Vagina (tissue), 2 donors: ENCODE data around the gene ATP8A2. TPM values are rescaled to one million over a fixed set of nuclear protein-coding genes. Genes with fewer than 3 reads are reported as not detected.

Experiments
- DNase-seq, 2 donors: peaks; one replicate each; pipeline ENCODE4 v3.0.0-alpha.2; 2017; ENCODE audit errors: extremely low spot score in 2 of 2
- H3K27ac ChIP-seq: fragments of 200-600 bp; sonication (generic); one replicate; pipeline ENCODE4 v1.5.1; 2019
- H3K27me3 ChIP-seq: fragments of 200-600 bp; sonication (generic); one replicate; pipeline ENCODE4 v1.5.1; 2019
- H3K36me3 ChIP-seq, 2 donors: fragments of 200-600 bp; sonication (generic); one replicate each; pipeline ENCODE4 v1.5.1; 2017 to 2019
- H3K4me1 ChIP-seq: fragments of 200-600 bp; sonication (generic); one replicate; pipeline ENCODE4 v1.5.1; 2019
- H3K4me3 ChIP-seq, 2 donors: fragments of 200-600 bp; sonication (generic); 1 replicate in 1 of 2; 2 replicates in 1 of 2; pipeline ENCODE4 v1.5.1; 2016 to 2019
- H3K9me3 ChIP-seq: fragments of 200-600 bp; sonication (generic); one replicate; pipeline ENCODE4 v1.5.1; 2019
- POLR2A ChIP-seq, 2 donors: fragments of 450-650 bp; IDR thresholded peaks; one replicate each; pipeline ENCODE4 v1.6.1; 2017; ENCODE audit warnings: antibody characterized with exemption in 2 of 2, mild to moderate bottlenecking in 2 of 2, moderate library complexity in 2 of 2
- POLR2AphosphoS5 ChIP-seq, 2 donors: sonication (generic); formaldehyde crosslinking; IDR thresholded peaks; one replicate each; pipeline ENCODE4 v1.9.0; 2017; ENCODE audit warnings: antibody characterized with exemption in 2 of 2, mild to moderate bottlenecking in 2 of 2, low read depth in 1 of 2; ENCODE audit not compliant: insufficient read depth in 1 of 2
- intact Hi-C: fragments of 100-400 bp; cut with DNase I; formaldehyde crosslinking; loops from one replicate; pipeline ENCODE4 v1.15.1; 2023
- total RNA-seq: library from RNA; depleted of rRNA; stranded (reverse); fragments of >200 nt; gene quantifications from one replicate; pipeline ENCODE4 v1.2.3, GENCODE V29; 2016
- TF ChIP-seq, protein P1 (sequence below), 3 experiments: fragments of 450-650 bp in 2 of 3; fragments of 200-600 bp in 1 of 3; sonication (generic) in 1 of 3; IDR thresholded peaks; one replicate each; pipeline ENCODE4 v1.5.1; 2017 to 2019; ENCODE audit warnings: antibody characterized with exemption in 3 of 3, mild to moderate bottlenecking in 2 of 3, moderate library complexity in 2 of 3

Gene ATP8A2
- total RNA-seq, 1 donor from 2014 or later = 1.5 TPM

DNA sequence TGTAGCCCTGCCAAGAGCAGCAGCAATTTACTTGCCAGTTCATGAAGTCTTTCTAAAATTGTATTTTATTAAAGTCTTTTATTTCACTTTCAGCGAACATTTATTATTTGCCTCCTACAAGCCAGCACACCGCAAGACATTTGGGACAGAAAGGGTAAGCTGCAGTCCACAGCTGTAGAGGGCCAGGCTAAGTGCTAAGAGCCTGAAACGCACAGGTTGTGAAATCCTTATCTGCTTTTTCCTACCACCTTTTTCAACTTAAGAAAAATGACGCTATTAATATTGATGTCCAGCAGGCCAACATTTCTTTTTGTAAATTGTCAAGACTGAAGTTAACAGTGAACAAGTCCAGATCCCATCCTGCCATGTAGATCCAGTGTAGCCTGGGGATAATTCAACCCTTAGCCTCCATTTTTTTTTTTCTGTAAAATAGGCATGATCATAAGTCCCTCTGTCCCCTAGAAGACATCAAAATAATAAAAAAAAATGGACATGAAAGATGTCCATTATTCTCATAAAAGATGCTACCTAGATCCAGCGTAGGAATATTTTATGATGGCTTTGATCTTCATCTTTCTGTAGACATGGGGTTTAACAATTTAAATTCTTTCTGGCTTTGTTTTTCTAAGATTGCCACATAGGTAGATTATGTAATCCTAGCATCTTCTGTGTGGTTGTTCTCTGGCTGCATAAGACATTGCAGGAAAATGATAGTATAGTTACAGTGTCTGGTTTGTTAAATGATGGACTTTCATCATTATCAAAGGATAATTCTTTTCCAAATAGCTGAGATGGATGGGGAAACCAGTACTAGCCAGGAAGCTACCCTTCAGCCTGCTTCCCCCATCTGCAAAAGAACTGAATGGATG, 551.7 kb downstream of the ATP8A2 start:
- Histone ChIP-seq H3K9me3 (no peaks in the 10 kb centered on the region), H3K27ac (no peak overlapping the region), H3K36me3 (no peaks in the 10 kb centered on the region), H3K4me1 (no peaks in the 10 kb centered on the region), H3K27me3 (no peaks in the 10 kb centered on the region), H3K4me3 (no peak overlapping the region)
- no peak for DNase-seq
- intact Hi-C loops = no loop called here
- TF ChIP-seq, protein P1, sequence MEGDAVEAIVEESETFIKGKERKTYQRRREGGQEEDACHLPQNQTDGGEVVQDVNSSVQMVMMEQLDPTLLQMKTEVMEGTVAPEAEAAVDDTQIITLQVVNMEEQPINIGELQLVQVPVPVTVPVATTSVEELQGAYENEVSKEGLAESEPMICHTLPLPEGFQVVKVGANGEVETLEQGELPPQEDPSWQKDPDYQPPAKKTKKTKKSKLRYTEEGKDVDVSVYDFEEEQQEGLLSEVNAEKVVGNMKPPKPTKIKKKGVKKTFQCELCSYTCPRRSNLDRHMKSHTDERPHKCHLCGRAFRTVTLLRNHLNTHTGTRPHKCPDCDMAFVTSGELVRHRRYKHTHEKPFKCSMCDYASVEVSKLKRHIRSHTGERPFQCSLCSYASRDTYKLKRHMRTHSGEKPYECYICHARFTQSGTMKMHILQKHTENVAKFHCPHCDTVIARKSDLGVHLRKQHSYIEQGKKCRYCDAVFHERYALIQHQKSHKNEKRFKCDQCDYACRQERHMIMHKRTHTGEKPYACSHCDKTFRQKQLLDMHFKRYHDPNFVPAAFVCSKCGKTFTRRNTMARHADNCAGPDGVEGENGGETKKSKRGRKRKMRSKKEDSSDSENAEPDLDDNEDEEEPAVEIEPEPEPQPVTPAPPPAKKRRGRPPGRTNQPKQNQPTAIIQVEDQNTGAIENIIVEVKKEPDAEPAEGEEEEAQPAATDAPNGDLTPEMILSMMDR (IDR thresholded peaks at IDR 0.05) = no peak
- TF ChIP-seq POLR2A (IDR thresholded peaks at IDR 0.05) (no peak), POLR2AphosphoS5 (IDR thresholded peaks at IDR 0.05; ENCODE audit: insufficient read depth in 1 of 2, low read depth in 1 of 2) (no peak)

DNA sequence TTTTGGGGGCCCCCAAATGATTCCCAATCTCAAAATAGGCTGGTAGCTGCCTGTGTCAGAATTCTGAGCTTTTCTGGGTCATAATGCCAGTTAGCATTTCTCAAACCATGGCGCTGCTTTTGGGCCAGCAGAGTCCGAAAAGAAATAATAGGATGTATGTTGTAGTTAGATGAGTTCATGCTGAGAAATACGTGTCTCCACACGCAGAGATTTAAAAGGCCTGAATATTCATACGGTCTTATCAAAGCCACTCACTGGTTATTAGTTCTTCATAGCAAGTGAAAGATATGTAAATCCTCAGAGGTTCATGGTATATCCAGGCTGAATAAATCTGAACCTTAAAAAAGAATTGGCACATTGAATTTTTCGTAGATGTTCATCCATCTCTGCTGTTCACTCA, 555.6 kb downstream of the ATP8A2 start:
- Histone ChIP-seq H3K36me3 (no peaks in the 10 kb centered on the region), H3K4me1 (no peaks in the 10 kb centered on the region), H3K9me3 (no peaks in the 10 kb centered on the region), H3K27me3 (no peaks in the 10 kb centered on the region), H3K27ac (no peak overlapping the region), H3K4me3 (no peak overlapping the region)
- TF ChIP-seq POLR2A (IDR thresholded peaks at IDR 0.05) = no peak
- TF ChIP-seq, protein P1 (IDR thresholded peaks at IDR 0.05) = no peak
- no peak for TF ChIP-seq POLR2AphosphoS5 (IDR thresholded peaks at IDR 0.05; ENCODE audit: insufficient read depth in 1 of 2, low read depth in 1 of 2)
- intact Hi-C loops = no loop called here
- no peak for DNase-seq

DNA sequence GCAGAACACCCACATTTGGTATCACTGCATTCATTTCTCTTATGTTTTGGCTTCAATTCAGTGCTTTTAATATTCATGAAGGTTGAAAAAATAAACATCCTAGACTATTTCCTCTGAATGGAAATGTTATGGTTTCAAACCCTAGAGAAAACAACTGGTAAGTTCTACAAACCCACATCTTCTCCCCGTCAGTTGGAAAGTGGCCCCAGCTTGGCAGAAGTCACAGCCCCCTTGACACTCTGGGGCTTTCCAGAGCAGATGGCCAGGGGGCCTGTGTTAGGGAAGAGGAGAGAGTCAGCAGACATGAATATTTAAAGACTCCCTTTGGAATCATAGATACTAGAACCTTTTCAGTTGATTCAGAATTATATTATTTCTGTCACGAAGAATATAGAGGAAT, 556.2 kb downstream of the ATP8A2 start:
- no peak overlapping the region for H3K27ac ChIP-seq
- TF ChIP-seq POLR2AphosphoS5 (IDR thresholded peaks at IDR 0.05; ENCODE audit: insufficient read depth in 1 of 2, low read depth in 1 of 2) (no peak), POLR2A (IDR thresholded peaks at IDR 0.05) (no peak)
- TF ChIP-seq, protein P1 (IDR thresholded peaks at IDR 0.05) = no peak
- H3K9me3 ChIP-seq = no peaks in the 10 kb centered on the region
- H3K27me3 ChIP-seq = no peaks in the 10 kb centered on the region
- intact Hi-C loops = no loop called here
- no peaks in the 10 kb centered on the region for H3K36me3 ChIP-seq
- no peak overlapping the region for H3K4me3 ChIP-seq
- H3K4me1 ChIP-seq = no peaks in the 10 kb centered on the region
- no peak for DNase-seq

DNA sequence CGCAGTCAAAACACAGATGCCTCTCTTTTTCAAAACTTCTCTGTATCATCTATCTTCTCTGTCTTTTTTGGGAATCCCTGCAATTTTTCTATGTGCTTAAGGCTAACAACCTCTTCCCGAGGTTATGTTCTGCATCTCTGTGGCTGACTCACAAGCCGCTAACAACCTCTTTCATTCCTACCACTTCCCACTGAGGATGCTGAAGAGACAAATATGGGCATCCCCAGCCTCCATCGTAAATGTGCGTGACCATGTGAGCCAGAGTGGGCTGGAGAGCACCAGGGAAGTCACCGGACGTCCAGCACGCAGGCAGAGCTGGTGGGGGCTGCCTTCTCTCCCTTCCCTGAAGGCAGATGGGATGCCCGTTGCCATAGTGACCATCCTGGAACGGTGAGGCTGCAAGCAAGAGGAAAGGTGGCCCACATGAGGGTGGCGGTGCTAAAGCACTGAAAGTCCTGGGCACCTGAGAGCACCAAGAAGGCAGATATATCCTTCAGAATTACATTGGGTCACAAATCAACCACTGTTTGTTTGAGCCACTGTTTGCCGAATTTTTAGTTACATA, 557.2 kb downstream of the ATP8A2 start:
- TF ChIP-seq POLR2AphosphoS5 (IDR thresholded peaks at IDR 0.05; ENCODE audit: insufficient read depth in 1 of 2, low read depth in 1 of 2) (no peak), POLR2A (IDR thresholded peaks at IDR 0.05) (no peak)
- TF ChIP-seq, protein P1 (IDR thresholded peaks at IDR 0.05) = no peak
- Histone ChIP-seq H3K4me3 (no peak overlapping the region), H3K36me3 (no peaks in the 10 kb centered on the region), H3K9me3 (no peaks in the 10 kb centered on the region), H3K4me1 (no peaks in the 10 kb centered on the region), H3K27me3 (no peaks in the 10 kb centered on the region), H3K27ac (no peak overlapping the region)
- DNase-seq = no peak
- intact Hi-C loops = no loop called here

DNA sequence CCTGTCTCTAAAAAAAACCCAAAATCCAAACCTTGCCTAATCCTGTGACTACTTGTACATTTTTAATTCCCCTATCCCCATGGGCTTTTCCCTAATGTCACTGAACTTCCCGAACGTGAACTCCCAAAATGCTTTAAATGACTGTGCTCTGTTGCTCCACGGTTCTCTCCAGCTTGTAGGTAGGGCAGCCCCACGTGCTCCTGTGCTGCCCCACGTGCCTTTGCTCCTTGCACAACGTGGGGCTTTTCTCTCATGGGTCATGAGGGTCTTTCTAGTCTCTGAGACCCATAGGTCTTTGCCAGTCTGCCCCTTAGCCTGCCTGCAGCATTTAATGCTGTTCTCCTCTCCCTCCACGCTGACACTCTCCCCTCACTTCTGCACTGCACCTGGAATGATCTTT, 558.0 kb downstream of the ATP8A2 start:
- TF ChIP-seq POLR2A (IDR thresholded peaks at IDR 0.05) (no peak), POLR2AphosphoS5 (IDR thresholded peaks at IDR 0.05; ENCODE audit: insufficient read depth in 1 of 2, low read depth in 1 of 2) (no peak)
- TF ChIP-seq, protein P1 (IDR thresholded peaks at IDR 0.05) = no peak

More for the DNA sequence above, 558.0 kb downstream of the ATP8A2 start:
- DNase-seq = no peak
- Histone ChIP-seq H3K36me3 (no peaks in the 10 kb centered on the region), H3K4me3 (no peak overlapping the region), H3K9me3 (no peaks in the 10 kb centered on the region), H3K27ac (no peak overlapping the region), H3K4me1 (no peaks in the 10 kb centered on the region), H3K27me3 (no peaks in the 10 kb centered on the region)
- intact Hi-C loops = no loop called here
